HG03060 (cell line): ENCODE results near the gene CLDN9.
A peak's percentile ranks its signal among the peaks of the same experiment; 100 is the strongest.

Experiments used
- ATAC-seq: cut with Tn5 transposase; IDR thresholded peaks from one replicate; pipeline ENCODE4 v1.9.1; 2021; ENCODE audit warnings: low read depth, moderate number of reproducible peaks; ENCODE audit not compliant: unreplicated experiment

Gene CLDN9

GRCh38 chr16:2991566-2992261 is 21.0 kb upstream of the CLDN9 start:
- ATAC-seq = no peak

GRCh38 chr16:2992383-2993081 is 20.2 kb upstream of the CLDN9 start:
- ATAC-seq = no peak

GRCh38 chr16:2996298-2996697 is 16.4 kb upstream of the CLDN9 start:
- ATAC-seq = no peak

- ATAC-seq = no peak
Measured at GRCh38 chr16:2999929-3000328, 12.8 kb upstream of the CLDN9 start.

- no peak for ATAC-seq
Measured at GRCh38 chr16:3000540-3000939, 12.2 kb upstream of the CLDN9 start.

GRCh38 chr16:3001316-3001715 is 11.4 kb upstream of the CLDN9 start:
- no peak for ATAC-seq

GRCh38 chr16:3003582-3004270 is 9.0 kb upstream of the CLDN9 start:
- ATAC-seq = peak; percentile 95

- no peak for ATAC-seq
Measured at GRCh38 chr16:3004319-3004718, 8.4 kb upstream of the CLDN9 start.

- no peak for ATAC-seq
Measured at GRCh38 chr16:3004781-3005284, 7.9 kb upstream of the CLDN9 start.

- ATAC-seq = no peak
Measured at GRCh38 chr16:3007059-3007956, 5.4 kb upstream of the CLDN9 start.

- no peak for ATAC-seq
Measured at GRCh38 chr16:3007957-3008689, 4.6 kb upstream of the CLDN9 start.

- ATAC-seq = no peak
Measured at GRCh38 chr16:3008690-3009037, 4.1 kb upstream of the CLDN9 start.

GRCh38 chr16:3009568-3010390 is 2.9 kb upstream of the CLDN9 start:
- no peak for ATAC-seq

GRCh38 chr16:3010510-3010909 is 2.2 kb upstream of the CLDN9 start:
- ATAC-seq = no peak

- no peak for ATAC-seq
Measured at GRCh38 chr16:3012246-3012645, 477 bp upstream of the CLDN9 start.

GRCh38 chr16:3013491-3013951 is 798 bp downstream of the CLDN9 start:
- ATAC-seq = no peak

GRCh38 chr16:3013998-3014690 is 1.4 kb downstream of the CLDN9 start:
- no peak for ATAC-seq

- ATAC-seq = no peak
Measured at GRCh38 chr16:3014971-3015370, 2.2 kb downstream of the CLDN9 start.
